Measurements from ENCODE around the gene SLC29A1.
A peak's percentile ranks its signal among the peaks of the same experiment; 100 is the strongest.

Gene SLC29A1

DNA sequence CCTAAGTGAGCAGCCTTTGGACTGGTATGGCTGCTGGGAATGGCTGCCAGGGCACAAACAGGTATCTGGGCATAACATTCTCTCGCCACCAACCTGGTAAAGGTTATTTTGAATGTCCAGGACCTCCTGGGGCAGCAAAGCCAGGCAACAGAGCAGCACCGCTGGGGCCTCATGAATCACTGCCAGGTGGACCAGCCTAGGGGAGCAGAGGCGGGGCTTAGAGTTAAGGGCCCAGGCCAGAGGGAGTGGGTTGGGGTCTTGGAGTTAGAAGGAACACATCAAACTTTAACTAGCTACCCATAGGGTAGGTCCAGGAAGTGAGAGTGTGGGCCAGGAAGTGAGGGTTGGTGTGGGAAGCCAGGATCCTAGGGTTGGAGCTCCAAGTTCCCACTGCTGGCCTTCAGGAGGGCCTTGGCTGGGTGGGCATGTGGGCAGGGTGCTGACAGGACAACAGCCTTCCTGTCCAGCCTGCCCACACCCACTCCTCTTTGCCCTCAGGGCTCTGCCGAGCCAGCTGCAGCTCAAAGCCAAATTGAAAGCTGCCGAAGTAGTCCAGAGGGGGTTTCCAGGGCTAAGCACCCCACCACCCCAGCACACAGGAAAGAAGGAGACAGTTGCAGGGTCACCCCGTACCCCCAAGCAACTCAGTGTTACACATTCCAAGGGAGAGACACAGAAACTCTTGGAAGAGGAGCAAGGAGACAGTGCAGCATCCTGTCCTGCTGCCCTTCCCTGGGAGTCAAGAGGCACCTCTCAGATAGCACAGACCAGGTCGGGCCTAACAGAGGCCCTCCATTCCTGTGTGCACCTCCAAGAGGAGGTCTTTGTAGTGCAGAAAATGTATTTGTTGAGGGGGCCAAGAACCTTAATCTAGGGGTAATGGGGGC is 39.3 kb downstream of the SLC29A1 start:
- H3K4me3 ChIP-seq (ENCODE audit: low read depth, low read length), result peak overlapping the region; percentile 95
- TF ChIP-seq, protein P1, sequence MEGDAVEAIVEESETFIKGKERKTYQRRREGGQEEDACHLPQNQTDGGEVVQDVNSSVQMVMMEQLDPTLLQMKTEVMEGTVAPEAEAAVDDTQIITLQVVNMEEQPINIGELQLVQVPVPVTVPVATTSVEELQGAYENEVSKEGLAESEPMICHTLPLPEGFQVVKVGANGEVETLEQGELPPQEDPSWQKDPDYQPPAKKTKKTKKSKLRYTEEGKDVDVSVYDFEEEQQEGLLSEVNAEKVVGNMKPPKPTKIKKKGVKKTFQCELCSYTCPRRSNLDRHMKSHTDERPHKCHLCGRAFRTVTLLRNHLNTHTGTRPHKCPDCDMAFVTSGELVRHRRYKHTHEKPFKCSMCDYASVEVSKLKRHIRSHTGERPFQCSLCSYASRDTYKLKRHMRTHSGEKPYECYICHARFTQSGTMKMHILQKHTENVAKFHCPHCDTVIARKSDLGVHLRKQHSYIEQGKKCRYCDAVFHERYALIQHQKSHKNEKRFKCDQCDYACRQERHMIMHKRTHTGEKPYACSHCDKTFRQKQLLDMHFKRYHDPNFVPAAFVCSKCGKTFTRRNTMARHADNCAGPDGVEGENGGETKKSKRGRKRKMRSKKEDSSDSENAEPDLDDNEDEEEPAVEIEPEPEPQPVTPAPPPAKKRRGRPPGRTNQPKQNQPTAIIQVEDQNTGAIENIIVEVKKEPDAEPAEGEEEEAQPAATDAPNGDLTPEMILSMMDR (IDR thresholded peaks at IDR 0.05; ENCODE audit: insufficient read depth, low read depth, low read length, missing control alignments), result no peak
- peak; percentile 46 for DNase-seq (ENCODE audit: low read depth)

DNA sequence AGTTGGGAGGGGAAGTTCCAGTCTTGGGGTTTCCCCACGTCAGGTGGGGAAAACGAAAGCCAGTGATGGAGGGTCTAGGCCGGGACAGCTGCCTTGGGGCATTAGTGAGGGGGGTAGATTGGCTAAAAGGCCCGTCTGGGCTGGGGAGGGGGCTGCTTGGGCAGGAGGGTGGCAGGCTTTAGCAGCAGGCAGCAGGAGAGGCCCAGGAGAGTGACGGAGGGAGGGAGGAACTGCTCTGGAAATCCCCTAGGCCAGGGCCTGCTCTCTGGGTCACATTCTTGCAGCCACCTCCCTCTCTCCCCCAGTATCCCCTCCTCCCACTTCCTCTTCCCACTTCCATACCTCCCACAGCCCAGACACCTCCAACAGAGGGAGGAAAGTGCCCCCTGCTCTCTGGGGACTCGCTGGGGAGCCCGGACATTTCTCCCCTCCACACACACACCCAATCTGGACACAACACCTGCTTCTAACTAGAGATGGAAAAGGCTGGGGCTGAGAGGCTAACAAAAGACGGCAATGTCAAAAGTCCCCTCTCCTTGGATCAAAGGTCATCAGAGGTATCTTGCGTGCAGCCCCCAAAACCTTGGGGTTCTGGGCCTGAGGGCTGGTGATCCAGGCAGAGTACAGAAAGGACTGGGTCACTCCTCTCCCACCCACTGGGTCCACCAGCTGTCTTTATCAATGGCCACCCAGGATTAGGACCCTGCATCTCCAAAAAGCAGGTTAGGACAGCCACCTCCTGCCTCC is 40.1 kb downstream of the SLC29A1 start:
- TF ChIP-seq, protein P1 (IDR thresholded peaks at IDR 0.05; ENCODE audit: insufficient read depth, low read depth, low read length, missing control alignments), result no peak
- peak; percentile 79 for DNase-seq (ENCODE audit: low read depth)

DNA sequence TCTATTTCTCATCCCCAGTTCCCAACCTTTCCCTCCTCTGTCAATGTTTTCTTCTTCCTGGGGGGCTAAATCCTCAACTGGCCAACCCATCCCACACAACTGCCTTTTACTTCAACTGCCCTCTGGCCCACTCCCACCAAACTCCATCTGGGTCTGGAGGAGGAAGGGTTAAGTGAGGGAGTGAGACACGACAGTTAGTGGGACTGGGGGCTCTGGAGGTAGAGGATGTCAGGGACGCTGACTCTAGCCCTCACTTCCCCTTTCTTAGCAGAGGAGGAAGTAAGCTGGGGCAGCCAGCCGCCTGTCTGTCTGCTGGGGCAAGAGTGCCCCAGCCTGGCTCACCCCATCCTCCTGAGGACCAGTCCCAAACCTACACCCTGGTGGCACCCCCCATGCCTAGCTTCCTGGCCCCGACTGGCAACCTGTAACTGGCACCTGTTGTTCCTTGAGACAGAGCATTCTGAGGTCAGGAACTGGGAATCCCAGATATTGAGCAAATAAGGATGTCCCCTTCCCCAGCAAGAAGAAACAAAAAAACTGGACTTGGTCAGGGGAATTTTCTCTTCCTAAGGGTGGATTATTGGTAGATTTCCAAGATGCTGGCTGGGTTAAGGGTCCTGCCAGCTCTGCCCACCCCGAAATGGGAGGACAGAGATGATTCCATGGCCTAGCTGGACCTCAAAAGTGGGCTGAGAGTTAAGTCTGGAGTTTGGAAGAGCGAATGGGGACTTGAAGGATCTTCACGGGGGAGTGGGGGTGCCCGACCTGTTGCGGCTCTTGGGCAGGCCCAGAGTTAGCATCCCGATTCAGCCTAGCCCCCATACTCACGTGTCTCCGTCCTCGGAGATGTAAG is 41.0 kb downstream of the SLC29A1 start:
- H3K4me3 ChIP-seq (ENCODE audit: low read depth, low read length), result peak overlapping the region; percentile 95
- DNase-seq (ENCODE audit: low read depth), result peak; percentile 85
- TF ChIP-seq, protein P1 (IDR thresholded peaks at IDR 0.05; ENCODE audit: insufficient read depth, low read depth, low read length, missing control alignments), result no peak

More for the DNA sequence above, 40.1 kb downstream of the SLC29A1 start:
- peak overlapping the region; percentile 95 for H3K4me3 ChIP-seq (ENCODE audit: low read depth, low read length)

DNA sequence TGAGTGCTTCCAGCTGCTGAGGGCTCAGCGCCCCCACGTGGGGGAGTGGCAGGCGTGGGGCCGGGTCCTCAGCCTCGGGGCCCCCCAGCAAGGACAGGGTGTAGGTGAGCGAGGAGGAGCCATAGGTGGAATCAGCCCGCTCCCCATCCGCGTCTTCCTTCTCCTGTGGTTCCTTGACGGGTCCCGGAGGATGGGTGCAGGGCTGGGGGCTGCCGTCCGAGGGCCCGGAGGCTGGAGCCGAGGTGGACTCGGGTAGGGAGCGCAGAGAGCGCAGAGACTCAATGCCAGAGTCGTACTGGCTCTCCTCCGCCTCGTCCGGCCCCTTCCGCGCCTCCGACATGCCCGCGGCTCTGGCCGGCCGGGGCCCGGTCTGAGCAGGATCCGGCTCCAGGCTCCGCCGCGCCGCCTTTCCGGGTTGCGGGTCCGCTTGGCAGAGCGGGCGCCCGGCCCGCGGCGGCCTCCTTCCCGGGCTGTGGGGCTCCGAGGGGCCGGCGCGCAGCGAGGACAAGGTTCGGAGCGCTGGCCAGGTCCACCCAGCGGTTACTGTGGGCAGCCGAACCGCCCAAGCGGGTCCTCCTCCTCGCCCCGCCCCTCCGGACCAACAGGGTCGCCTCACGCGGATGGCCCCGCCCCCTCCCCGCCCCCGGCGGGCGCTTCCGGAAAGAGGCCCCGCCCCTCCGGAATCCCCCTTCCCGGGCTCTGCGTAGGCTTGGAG is 41.8 kb downstream of the SLC29A1 start, which contains the start of gene NFKBIE:
Gene NFKBIE, minus strand, starts transcription at position 545 of the 715 bp plus-strand sequence. Its CDS starts 205 bp downstream, at position 340.
- TF ChIP-seq, protein P1 (IDR thresholded peaks at IDR 0.05; ENCODE audit: insufficient read depth, low read depth, low read length, missing control alignments), result peak; percentile 45
- peak within 1 kb of the TSS; percentile 95 for H3K4me3 ChIP-seq (ENCODE audit: low read depth, low read length)
- DNase-seq (ENCODE audit: low read depth), result peak; percentile 92

DNA sequence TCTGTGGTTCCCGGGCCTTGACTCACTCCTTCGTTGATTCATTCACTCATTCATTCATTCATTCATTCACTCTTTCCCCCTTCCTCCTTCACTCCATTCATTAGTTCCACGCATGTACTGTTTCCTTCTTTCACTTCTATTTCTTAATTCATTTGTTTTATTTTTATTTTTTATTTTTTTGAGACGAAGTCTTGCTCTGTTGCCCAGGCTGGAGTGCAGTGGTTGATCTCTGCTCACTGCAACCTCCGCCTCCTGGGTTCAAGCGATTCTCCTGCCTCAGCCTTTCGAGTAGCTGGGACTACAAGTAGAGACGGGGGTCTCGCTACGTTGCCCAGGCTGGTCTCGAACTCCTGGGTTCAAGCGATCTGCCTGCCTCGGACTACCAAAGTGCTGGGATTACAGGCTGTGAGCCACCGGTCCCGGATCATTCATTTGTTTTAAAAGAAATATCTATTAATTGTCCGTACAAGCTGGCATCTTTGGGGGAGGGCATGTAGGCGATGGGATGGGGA is 42.4 kb downstream of the SLC29A1 start:
- TF ChIP-seq, protein P1 (IDR thresholded peaks at IDR 0.05; ENCODE audit: insufficient read depth, low read depth, low read length, missing control alignments), result no peak
- peak overlapping the region; percentile 36 for H3K4me3 ChIP-seq (ENCODE audit: low read depth, low read length)
- DNase-seq (ENCODE audit: low read depth), result no peak
